ENCODE measurements around the gene SMARCAL1.

SMARCAL1 gene

DNA sequence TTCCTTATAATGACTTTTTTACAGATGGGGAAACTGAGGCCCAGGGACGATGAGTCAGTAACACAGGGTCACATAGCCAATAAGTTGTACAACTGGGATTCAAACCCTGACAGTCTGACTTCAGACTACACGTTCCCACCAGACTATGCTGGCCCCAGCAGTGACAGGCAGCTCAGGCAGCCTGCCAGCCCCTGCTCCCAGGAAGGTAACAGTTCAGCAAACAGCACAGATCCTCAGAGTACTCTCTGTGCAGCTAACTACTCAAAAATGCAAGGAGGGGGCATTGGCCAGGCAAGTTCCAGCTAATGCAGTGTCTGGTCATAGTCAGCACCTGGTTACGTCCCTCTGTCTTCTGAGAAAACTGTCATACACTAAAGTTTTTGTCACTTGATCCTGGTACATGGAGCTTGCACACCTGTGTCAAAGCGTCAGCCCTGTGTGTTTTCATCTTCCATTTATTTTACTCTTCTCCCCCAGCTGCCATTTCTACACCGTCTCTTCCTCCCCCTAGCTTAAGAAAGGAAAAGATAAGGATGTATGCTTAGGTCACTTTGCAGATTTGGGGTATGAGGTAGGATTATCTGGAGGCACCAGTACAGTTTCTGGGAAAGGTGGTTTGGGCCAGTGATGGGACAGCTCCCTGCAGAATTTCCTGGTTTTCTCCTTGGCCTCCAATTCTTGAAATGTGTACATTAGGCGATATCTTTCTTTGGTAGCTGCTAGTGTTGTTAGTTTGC lies 4.5 kb downstream of the SMARCAL1 start:
- TF ChIP-seq REST (IDR thresholded peaks at IDR 0.05; ENCODE audit: insufficient read depth in 1 of 2, low read depth in 2 of 2, low read length in 2 of 2): no peak
- no peak for TF ChIP-seq POLR2AphosphoS5 (IDR thresholded peaks at IDR 0.05; ENCODE audit: low read depth, low read length)
- TF ChIP-seq SIN3A (IDR thresholded peaks at IDR 0.05; ENCODE audit: borderline replicate concordance, insufficient read depth, low read length): no peak
- TF ChIP-seq FOXP2 (optimal IDR thresholded peaks at IDR 0.05; ENCODE audit: borderline replicate concordance, extremely low read depth, extremely low read length, insufficient read depth): no peak
- no peak for TF ChIP-seq TAF1 (IDR thresholded peaks at IDR 0.05; ENCODE audit: borderline replicate concordance, insufficient read depth, low read length)

GRCh38 chr2:216418981-216419380 lies 6.7 kb downstream of the SMARCAL1 start:
- no peak for TF ChIP-seq POLR2AphosphoS5 (IDR thresholded peaks at IDR 0.05; ENCODE audit: low read depth, low read length)
- TF ChIP-seq FOXP2 (optimal IDR thresholded peaks at IDR 0.05; ENCODE audit: borderline replicate concordance, extremely low read depth, extremely low read length, insufficient read depth): no peak
- TF ChIP-seq SIN3A (IDR thresholded peaks at IDR 0.05; ENCODE audit: borderline replicate concordance, insufficient read depth, low read length): no peak
- TF ChIP-seq TAF1 (IDR thresholded peaks at IDR 0.05; ENCODE audit: borderline replicate concordance, insufficient read depth, low read length): no peak
- TF ChIP-seq REST (IDR thresholded peaks at IDR 0.05; ENCODE audit: insufficient read depth in 1 of 2, low read depth in 2 of 2, low read length in 2 of 2): no peak

DNA sequence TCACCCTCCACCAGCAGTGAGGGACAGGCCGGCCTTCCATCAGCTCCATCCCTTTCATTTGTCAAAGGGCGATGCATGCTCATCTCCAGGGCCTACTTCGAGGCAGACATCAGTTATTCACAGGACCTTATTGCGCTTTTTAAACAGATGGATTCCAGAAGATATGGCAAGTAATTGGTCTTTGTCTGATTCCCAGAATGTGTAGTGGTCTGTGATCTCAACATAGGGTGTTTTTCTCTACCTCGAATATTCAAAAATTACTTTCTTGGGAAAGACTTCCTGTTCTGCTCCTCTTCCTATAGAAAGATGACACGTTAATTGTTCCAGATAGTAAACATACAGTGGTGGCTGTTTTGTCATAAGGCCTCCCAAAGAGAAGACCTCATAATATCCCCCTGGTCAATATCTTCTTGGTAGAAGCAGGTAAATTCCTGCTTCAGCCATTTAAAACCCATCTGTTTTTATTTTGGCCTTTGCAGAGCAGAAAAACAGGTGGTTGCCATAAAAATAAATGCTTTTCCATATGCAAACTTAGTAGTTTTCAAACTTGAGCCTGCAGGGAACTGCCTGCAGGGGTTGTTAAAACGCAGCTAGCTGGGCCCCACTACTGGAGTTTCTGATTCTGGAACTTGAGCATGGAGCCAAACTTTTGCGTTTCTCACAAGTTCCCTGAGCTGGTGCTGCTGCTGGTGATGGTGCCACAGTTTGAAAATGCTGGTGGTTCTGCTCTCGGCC lies 8.2 kb downstream of the SMARCAL1 start:
- no peak for TF ChIP-seq TAF1 (IDR thresholded peaks at IDR 0.05; ENCODE audit: borderline replicate concordance, insufficient read depth, low read length)
- no peak for TF ChIP-seq SIN3A (IDR thresholded peaks at IDR 0.05; ENCODE audit: borderline replicate concordance, insufficient read depth, low read length)
- TF ChIP-seq FOXP2 (optimal IDR thresholded peaks at IDR 0.05; ENCODE audit: borderline replicate concordance, extremely low read depth, extremely low read length, insufficient read depth): no peak
- no peak for TF ChIP-seq REST (IDR thresholded peaks at IDR 0.05; ENCODE audit: insufficient read depth in 1 of 2, low read depth in 2 of 2, low read length in 2 of 2)
- no peak for TF ChIP-seq POLR2AphosphoS5 (IDR thresholded peaks at IDR 0.05; ENCODE audit: low read depth, low read length)

DNA sequence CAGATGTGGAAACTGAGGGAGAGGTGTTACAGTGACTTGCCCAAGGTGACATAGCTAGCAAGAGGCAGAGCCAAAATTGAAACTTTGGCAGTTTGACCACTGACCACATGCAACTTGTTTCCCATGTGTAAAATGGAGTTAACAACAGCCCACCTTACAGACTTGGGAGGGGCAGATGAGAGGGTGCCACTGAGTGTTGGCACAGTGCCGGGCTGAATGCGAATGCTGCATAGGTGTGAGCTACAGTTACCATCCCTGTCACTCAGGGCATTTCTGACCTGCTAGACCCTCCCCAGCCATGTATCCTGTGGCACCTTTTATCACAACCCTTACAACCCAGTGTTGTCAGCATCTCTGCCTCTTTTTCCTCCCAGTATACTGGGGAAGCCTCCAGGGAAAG lies 10.8 kb downstream of the SMARCAL1 start:
- TF ChIP-seq SIN3A (IDR thresholded peaks at IDR 0.05; ENCODE audit: borderline replicate concordance, insufficient read depth, low read length): no peak
- no peak for TF ChIP-seq FOXP2 (optimal IDR thresholded peaks at IDR 0.05; ENCODE audit: borderline replicate concordance, extremely low read depth, extremely low read length, insufficient read depth)
- TF ChIP-seq POLR2AphosphoS5 (IDR thresholded peaks at IDR 0.05; ENCODE audit: low read depth, low read length): no peak
- TF ChIP-seq REST (IDR thresholded peaks at IDR 0.05; ENCODE audit: insufficient read depth in 1 of 2, low read depth in 2 of 2, low read length in 2 of 2): no peak
- no peak for TF ChIP-seq TAF1 (IDR thresholded peaks at IDR 0.05; ENCODE audit: borderline replicate concordance, insufficient read depth, low read length)

Measured in PFSK-1 (cell line).